Activated CD4-positive, alpha-beta T cell treated with anti-CD3 and anti-CD28 coated beads for 24 hours (primary cell): ENCODE data around the gene ICA1.
"Not testable (repeated sequence)": the region's sequence is repeated elsewhere in the genome, so short reads cannot be mapped to it uniquely, and the experiment has no call there.

Experiments
- DNase-seq, 2 donors: peaks; one replicate each; pipeline ENCODE4 v3.0.0-alpha.2; 2020; ENCODE audit warnings: low read depth in 2 of 2

ICA1 gene

DNA sequence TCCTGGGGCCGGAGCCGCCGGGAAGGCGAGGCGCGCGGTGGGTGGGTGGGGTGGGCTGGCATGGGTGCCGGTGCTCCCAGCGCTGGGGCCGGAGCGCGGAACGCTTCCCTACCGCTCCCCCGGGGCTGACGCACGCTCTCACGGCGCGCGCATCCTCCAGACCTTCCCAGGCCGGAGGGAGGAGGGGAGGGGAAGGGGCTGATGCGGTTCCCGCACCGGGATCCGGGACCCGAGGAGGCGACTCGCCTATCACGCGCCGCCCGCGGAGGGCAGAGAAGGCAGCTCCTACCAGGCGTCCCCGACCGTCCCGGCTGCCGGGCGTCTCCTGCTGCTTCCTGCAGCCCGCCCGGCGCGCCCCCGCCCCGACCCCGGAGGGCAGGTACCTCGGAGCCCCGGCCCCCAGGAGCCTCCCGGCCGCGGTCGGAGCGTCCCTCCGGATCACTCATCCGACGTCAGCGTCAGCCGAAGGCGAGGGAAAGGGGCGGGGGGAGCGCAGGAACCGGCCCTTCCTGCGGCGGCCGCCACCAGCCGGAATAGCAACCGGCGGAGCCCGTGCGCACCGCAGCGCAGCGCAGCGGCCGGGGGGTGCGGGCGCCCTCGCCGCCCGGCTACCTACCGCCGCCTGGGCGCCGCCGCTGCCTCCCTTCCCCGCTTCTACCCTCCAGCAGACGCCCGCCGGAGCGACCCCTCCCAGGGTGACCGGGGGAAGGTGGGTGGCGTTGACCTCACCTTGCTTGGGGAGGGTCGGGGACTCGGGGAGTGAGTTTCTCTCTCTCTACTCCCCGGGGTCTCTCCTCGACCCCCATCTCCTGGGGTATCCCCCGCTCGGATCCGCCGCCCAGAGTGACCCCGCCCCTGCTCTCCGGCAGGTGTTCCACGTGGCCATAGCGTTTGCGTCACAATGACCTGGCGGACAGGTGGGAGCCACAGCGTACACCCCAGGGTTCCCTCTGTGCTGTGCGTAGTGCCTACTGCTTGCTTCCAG, at the start of gene ICA1:
ICA1 (minus strand) TSS at position 457 of the 985 bp plus-strand sequence. CDS start 26,241 bp downstream, outside the sequence.
- DNase-seq, result peak in 1 of 2 donors; percentile 22

DNA sequence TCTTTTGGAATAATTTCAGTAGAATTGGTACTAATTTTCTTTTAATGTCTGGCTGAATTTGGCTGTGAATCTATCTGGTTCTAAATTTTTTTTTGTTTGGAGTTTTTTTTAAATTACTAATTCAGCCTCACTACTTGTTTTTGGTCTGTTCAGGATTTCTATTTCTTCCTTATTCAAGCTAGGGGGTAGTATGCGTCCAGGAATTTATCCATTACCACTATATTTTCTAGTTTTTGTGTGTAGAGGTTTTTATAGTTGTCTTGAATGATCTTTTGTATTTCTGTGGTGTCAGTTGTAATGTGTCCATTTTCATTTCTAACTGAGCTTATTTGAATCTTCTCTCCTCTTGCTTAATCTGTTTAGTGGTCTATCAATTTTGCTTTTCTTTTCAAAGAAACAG, 48.9 kb upstream of the ICA1 start:
- no peak for DNase-seq

DNA sequence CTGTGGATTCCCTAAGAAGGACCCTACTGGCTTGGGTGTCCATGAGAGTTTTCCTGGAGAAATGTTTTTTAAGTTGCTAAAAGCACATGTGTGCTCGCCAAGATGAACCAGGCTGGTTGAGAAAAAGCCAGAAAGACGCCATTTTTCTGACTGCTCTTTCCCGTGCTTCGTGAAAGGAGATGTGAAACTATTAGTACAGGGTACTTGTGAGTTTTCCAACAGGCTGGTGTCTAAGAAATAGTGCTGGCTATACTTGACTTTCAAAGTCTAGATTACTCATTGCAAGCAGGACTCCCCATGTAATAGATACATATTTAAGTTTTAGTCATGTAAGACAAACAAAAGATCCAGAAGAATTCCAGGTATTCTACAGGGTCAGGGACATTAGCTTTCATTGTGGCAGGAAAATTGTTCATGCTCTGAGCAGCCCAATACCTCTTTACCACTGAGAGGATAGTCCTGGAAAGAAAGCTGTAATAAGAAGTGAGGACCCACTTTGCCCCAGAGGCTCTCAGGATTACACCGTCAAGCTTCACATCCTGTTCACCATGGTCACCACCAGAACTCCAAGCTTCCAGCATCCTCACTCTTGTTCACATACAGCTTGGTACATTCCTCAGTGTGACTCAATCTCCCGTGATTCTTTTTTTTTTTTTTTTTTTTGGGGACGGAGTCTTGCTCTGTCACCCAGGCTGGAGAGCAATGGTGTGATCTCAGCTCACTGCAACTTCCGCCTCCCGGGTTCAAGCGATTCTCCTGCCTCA, 43.8 kb upstream of the ICA1 start:
- DNase-seq, result no peak

- no peak for DNase-seq
Measured at GRCh38 chr7:8305104-8305503, 43.1 kb upstream of the ICA1 start.

GRCh38 chr7:8303904-8304528, 42.0 kb upstream of the ICA1 start:
- DNase-seq, result no peak

- DNase-seq, result not testable (repeated sequence)
Measured at GRCh38 chr7:8297023-8297422, 35.1 kb upstream of the ICA1 start.

DNA sequence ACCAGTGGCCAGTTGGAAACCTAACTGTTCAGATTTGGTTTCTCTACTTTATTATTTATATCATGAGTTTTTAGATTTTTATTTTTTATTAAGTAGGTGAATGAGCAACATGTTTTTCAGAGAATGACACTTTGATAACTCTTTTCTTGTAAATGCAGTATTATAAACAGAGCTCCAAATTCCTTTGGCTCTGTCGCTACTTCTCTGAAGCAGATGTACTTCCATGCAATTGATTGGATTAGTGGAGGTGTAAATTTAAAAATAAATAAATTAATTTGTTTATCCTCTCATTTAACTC, 34.3 kb upstream of the ICA1 start:
- DNase-seq, result no peak

DNA sequence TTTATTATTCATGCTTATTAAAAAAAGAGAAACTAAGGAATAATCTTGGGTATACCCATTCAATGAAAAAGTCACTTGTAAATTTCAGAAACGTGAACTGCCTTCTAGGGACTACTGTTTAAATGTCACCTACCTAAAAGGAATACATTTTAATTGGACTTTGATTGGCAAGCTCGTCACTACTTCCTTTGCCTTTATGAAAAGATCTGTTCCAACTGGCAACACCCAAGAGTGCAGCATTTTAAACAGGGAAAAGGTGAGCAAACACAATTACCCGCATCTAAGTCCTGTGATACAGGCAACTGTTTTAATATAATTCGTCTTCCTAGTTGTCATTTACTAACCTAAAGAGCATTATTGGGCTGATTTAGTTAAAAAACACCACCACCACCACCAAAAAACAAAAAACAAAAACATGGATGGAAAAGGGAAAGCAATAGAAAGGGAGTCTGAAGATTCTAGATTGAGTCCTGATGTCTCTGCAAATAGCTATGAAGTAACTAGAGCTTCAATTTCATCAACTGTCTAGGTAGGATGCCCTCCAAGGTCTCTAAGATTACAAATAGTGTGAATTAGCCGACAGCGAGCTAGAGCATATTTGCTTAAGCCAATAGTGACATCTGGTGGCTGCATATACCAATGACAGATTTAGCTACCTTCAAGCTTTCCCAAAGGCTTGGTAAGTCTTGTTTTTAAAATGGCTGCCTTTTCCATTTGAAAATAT, 33.8 kb upstream of the ICA1 start:
- peak in 1 of 2 donors; percentile 18 for DNase-seq

DNA sequence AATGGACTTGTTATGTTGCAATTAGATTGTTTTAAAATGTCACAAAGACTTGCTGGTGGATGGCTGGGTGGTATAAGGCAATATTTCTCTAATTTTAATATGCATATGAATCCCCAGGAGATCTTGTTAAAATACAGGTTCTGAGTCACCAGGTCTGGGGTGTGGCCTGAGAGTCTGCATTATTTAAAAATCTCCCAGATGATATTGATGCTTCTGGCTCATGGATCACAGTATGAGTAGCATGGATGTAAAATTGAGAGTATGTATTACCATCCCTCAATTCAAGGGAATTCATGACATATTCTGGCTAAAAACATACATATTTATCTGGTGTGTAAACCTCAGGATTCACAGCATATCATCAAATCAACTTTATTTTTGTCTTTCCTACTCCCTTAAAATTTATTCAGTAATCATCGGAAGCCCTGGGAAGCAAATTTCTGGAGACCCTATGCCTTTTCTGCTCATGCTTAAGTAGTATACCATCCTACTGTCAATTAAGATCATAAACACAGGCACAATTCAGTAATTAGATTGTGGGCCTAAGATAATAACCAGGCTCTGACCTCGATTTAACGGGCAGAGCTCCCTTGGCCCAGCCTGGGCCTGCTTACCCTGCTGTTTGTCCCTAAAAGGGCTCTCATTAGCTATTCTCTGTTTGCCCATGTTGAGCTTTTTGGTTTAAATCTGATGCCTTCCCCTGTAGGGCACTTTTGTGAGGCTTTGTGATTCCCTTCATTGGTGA, 29.6 kb upstream of the ICA1 start:
- DNase-seq, result no peak

DNA sequence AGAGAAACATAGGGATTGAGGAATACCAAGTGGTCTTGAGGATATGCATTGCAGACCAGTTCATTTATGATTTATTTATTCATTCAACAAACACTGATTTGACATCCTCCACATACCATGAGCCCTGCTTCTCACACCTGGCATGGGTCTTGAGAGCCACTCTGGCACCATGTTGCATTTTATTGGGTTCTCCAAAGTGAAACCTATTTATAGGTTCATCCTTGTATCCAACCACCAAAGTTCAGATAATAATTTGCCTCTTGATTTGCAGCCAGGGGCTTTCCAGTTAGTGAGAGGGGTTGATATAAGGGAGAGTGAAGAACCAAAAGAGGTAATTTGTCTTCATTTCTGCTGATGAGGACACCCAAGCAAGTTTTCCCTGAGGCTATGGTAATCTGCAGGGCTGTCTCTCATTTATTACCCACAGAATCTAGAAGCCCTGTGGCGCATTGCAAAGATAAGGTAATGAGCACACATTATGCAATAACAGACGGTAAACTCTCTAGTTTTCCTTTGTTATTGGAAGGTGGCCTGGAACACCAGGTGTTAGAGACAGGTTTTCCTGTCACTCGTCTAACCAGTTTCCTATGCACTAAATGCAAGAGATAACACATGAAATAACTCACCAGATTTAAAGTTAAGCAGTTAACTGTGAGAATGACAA, 28.8 kb upstream of the ICA1 start:
- no peak for DNase-seq

DNA sequence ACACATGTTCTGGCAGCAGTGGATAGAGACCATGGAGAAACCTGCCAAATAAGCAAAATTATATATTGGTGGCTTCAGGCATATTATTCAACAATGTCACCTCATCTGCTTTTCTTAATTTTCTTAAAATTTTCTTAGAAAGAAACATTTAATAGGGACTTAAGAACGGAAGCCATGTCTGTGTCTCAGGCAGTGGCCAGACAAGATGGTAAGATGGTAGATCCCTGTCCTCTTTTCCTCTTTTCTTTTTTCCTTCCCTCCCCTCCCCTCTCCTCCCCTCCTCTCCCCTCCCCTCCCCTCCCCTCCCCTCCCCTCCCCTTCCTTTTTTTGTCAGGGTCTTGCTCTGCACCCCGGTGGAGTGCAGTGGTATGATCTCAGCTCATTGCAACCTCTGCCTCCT, 24.2 kb upstream of the ICA1 start:
- no peak for DNase-seq

DNA sequence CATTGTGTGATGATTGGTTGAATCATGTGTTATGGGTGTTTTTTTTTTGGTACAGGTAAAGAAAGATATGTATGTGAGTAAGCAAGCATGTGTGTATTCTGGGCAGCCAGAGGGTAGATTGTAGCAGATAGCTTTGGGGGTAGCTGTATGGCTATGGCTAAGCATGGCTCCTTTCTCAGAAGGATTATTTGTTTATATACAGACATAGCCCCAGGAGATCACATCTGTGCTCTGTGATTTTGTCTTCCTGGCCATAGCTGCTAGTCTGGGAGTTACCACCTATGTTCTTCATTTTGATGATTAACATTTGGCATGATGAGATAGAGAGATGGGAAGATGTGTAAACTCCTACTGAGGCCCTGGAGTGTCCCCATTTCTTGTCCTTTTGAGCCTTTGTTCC, 23.2 kb upstream of the ICA1 start:
- DNase-seq, result no peak

DNA sequence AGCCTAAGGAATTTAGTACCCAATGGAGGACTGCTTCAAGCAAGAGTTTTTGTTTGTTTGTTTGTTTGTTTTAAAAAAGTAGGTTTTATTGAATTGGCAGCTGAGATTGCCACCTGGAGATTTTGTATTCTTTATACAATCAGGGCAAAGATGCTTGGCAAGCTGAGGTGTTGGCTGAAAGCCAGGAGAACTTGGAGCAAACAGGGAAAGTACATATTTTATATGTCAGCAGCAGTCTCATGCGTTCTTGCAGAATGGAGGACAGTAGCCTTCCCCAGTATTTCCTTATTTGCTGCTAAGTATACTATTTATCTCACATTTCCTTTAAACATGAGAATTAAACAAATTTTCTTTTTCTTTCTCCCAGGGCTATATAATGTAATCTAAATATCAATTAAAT, 22.6 kb upstream of the ICA1 start:
- DNase-seq, result no peak

DNA sequence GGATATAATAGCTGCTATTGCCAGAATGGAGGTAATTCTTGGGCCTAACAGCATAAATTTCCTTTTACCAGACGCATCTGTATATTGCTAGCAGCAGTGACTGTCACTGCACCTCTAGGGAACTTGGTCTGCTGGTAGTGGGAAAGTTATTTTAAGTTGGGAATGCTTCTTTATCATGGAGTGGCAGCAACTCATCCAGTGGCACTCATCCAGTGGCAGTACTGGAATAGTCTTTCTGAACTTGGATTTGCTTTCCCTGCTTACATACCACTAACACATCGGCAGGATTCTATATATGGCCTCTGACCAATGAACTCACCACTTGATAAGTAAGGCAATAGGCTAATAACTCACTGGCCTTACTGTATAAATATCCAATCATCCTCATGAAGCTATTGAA, 22.0 kb upstream of the ICA1 start:
- no peak for DNase-seq

- DNase-seq, result no peak
Measured at GRCh38 chr7:8282871-8283270, 20.9 kb upstream of the ICA1 start.

DNA sequence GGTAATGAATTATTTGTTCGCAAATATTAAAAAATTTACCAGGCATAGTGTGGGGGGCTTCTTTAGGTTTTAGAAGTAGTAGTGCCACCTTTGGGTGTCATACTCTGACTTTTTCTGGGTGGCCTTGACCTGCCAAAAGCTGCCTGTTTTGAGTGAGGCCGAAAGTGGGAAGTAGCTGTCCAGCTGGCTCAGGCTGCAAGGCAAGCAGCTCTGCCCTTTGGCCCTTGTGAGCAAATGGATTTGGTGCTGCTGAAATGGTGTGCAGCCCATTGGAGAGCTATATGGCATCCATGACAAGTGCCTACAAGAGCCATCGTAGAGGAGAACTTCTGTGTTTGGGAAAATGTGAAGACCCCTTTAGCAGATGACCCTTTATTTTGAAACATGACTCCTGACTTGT, 20.2 kb upstream of the ICA1 start:
- no peak for DNase-seq

- no peak for DNase-seq
Measured at GRCh38 chr7:8278183-8278582, 16.2 kb upstream of the ICA1 start.

- DNase-seq, result no peak
Measured at GRCh38 chr7:8277394-8277982, 15.5 kb upstream of the ICA1 start.

GRCh38 chr7:8274589-8274988, 12.6 kb upstream of the ICA1 start:
- no peak for DNase-seq

GRCh38 chr7:8271960-8272359, 10.0 kb upstream of the ICA1 start:
- DNase-seq, result no peak
